ENCODE data around the gene MAP4K4.

GRCh38 chr2:101829429-101829828 is 131.9 kb downstream of the MAP4K4 start:
- TF ChIP-seq POLR2A (IDR thresholded peaks at IDR 0.05; ENCODE audit: low read length) (no peak), GATA1 (IDR thresholded peaks at IDR 0.05; ENCODE audit: low read depth, low read length) (no peak)

Measured in erythroblast (primary cell).